Large intestine (tissue), 3 donors: ENCODE data around the gene GPHN. TPM values are rescaled to one million over a fixed set of nuclear protein-coding genes. Genes with fewer than 3 reads are reported as not detected.

Experiments
- DNase-seq, 2 donors: peaks; one replicate each; pipeline versions ENCODE4 v3.0.0 to v3.0.0-alpha.2; 2013
- H3K27ac ChIP-seq: one replicate; pipeline ENCODE4 v1.5.1; 2013; ENCODE audit warnings: low read length
- H3K27me3 ChIP-seq: 2 replicates; pipeline ENCODE4 v1.6.1; 2013; ENCODE audit warnings: low read length; ENCODE audit not compliant: control insufficient read depth, insufficient read depth
- H3K36me3 ChIP-seq: 2 replicates; pipeline ENCODE4 v1.6.1; 2013; ENCODE audit warnings: low read length; ENCODE audit not compliant: control insufficient read depth, insufficient read depth
- H3K4me1 ChIP-seq: one replicate; pipeline ENCODE4 v1.6.1; 2013; ENCODE audit warnings: low read length; ENCODE audit not compliant: control insufficient read depth, insufficient read depth
- H3K4me3 ChIP-seq: one replicate; pipeline ENCODE4 v1.5.1; 2013; ENCODE audit warnings: low read length
- H3K9me3 ChIP-seq: one replicate; pipeline ENCODE4 v1.6.1; 2013; ENCODE audit warnings: mild to moderate bottlenecking, low read depth, low read length, moderate library complexity; ENCODE audit not compliant: control insufficient read depth
- WGBS: methylation state at CpG from one replicate; pipeline ENCODE4 v1.1.5; 2013; ENCODE audit warnings: low lambda C conversion rate; ENCODE audit not compliant: insufficient coverage; 5-methylcytosine and 5-hydroxymethylcytosine counted together
- polyA plus RNA-seq: library from polyadenylated mRNA; unstranded; fragments of 120-200 nt; gene quantifications from one replicate; pipeline ENCODE4 v1.2.1, GENCODE V29; 2013

Gene GPHN
- polyA plus RNA-seq, 1 donor, result 26.1 TPM

DNA sequence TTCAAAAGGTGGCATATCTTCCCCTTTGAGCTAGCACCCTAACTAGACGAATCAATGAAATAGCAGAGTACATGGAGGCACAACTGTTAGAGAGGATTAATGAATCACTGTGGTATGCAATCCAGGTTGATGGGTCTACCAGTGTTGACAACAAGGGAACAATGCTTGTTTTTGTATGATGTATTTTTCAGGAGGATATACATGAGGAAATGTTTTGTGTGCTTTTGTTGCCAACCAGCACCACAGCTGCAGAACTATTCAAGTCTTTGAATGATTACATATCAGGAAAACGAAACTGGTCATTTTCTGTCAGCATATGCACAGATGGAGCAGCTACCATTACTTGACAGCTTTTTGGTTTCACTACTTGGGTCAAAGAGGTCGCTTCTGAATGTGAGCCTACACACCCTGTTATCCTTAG lies 142.6 kb downstream of the GPHN start:
- no peaks in the 10 kb centered on the region for H3K36me3 ChIP-seq
- no CpG with 5 or more reads among the region's 3 CpGs for WGBS
- DNase-seq, result no peak
- H3K4me3 ChIP-seq, result no peak overlapping the region
- no peak overlapping the region for H3K27ac ChIP-seq
- no peaks in the 10 kb centered on the region for H3K27me3 ChIP-seq
- H3K4me1 ChIP-seq, result no peaks in the 10 kb centered on the region
- H3K9me3 ChIP-seq, result no peaks in the 10 kb centered on the region

DNA sequence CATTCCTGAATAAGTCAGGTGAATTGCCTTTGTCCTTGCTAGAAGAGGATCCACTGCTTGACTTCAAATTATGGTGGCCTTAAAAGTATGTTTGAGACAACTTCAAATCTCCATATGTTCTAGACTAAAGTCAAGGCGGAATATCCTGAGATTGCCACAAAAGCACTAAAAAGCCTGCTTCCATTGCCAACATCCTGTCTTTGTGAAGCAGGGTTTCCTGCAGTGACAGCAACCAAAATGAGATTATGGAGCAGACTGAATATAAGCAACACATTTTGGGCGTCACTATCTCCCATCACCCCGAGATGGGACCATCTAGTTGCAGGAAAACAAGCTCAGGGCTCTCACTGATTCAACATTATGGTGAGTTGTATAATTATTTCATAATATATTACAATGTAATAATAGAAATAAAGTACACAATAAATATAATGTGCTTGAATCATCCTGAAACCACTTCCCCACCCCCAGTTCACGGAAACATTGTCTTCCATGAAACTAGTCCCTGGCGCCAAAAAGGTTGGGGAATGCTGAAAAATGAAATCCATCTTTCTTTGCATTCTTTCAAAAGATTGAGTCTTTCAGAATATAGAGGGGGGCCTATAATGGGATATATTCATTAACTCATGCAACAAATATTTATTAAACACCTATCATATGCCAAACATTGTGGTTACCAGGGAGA lies 143.7 kb downstream of the GPHN start:
- Histone ChIP-seq H3K27me3 (no peaks in the 10 kb centered on the region), H3K4me3 (no peak overlapping the region), H3K27ac (no peak overlapping the region), H3K9me3 (peaks cover 4% of the 10 kb centered on the region), H3K4me1 (no peaks in the 10 kb centered on the region), H3K36me3 (no peaks in the 10 kb centered on the region)
- 100% methylated on average over 1 of the region's 5 CpGs for WGBS
- no peak for DNase-seq

DNA sequence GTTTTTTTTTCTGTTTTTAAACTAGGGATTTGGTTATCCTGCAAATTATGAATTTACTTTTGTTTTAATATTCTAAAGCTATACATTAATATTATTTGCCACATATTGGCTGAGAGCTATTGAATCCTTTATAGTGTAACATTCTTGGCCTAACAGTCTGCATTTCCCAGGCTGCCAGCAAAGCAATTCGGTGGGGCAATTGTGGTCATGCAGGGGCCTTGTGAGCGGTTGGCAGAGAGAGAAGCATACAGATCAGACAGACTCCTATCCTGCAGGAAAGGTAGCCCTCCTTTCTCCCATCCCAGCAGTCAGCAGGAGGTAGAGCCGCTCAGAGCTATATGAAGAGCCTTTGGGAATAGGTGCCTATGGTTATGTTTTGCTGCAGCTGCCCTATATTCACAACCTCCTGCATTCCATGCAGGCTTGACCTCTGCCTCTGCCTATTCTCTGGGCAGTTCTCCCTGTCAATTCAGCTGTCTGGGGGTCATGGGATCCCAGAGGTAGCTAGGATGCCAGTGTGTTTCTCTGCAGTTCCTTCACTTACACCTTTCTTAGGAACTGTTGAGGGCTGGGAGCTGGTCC lies 144.7 kb downstream of the GPHN start:
- Histone ChIP-seq H3K4me1 (no peaks in the 10 kb centered on the region), H3K36me3 (no peaks in the 10 kb centered on the region), H3K9me3 (peaks cover 4% of the 10 kb centered on the region), H3K27ac (no peak overlapping the region), H3K27me3 (no peaks in the 10 kb centered on the region), H3K4me3 (no peak overlapping the region)
- WGBS, result no CpG with 5 or more reads among the region's 3 CpGs
- no peak for DNase-seq

GRCh38 chr14:66657780-66658179 lies 149.8 kb downstream of the GPHN start:
- WGBS, result 94% methylated on average over 3 of the region's 3 CpGs

DNA sequence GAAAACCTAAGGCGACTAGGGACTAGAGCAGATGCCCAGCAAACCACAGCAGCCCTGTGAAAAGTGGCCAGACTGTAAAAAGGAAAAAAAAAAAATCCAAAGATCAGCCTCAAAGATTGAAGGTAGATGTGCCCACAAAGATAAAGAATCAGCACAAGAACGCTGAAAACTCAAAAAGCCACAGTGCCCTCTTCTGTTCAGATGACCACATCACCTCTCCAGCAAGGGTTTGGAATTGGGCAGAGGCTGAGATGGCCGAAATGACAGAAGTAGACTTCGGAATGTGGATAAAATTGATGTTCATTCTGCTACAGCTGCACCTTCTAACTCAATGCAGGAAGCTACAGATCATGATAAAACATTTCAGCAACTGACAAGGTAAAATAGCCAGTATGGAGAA lies 154.4 kb downstream of the GPHN start:
- Histone ChIP-seq H3K27ac (no peak overlapping the region), H3K4me1 (no peaks in the 10 kb centered on the region), H3K4me3 (no peak overlapping the region), H3K36me3 (peaks cover 2% of the 10 kb centered on the region), H3K9me3 (peaks cover 17% of the 10 kb centered on the region), H3K27me3 (no peaks in the 10 kb centered on the region)
- 80% methylated on average over 2 of the region's 4 CpGs for WGBS
- no peak for DNase-seq

More at GRCh38 chr14:66657780-66658179, 149.8 kb downstream of the GPHN start:
- Histone ChIP-seq H3K4me1 (no peaks in the 10 kb centered on the region), H3K27ac (no peak overlapping the region), H3K9me3 (peaks cover 18% of the 10 kb centered on the region), H3K4me3 (no peak overlapping the region), H3K27me3 (no peaks in the 10 kb centered on the region), H3K36me3 (peaks cover 2% of the 10 kb centered on the region)
- DNase-seq, result no peak

GRCh38 chr14:66677780-66678179 lies 169.8 kb downstream of the GPHN start:
- Histone ChIP-seq H3K36me3 (no peaks in the 10 kb centered on the region), H3K27ac (no peak overlapping the region), H3K4me3 (no peak overlapping the region), H3K4me1 (no peaks in the 10 kb centered on the region), H3K9me3 (peaks cover 20% of the 10 kb centered on the region), H3K27me3 (no peaks in the 10 kb centered on the region)
- 100% methylated on average over 1 of the region's 1 CpG for WGBS
- no peak for DNase-seq

DNA sequence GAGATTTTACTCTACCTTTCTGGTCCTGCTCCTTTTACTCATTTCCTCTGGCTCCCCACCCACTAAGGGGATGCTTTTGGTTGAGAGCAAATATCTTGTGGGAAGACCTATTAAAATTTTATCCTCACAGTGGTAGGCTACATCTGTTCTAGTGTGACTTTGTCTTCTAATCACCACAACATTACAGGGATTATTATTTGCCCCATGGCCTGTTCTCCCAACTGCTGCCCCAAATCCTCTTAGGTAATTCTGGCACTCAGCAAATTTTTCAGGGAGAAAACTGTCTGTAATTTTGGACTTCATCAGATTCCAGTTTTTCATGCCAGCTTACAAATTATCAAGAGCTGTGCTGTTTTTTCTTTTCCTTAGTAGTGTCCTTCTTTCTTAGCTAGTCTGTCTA lies 172.3 kb downstream of the GPHN start:
- Histone ChIP-seq H3K9me3 (peaks cover 12% of the 10 kb centered on the region), H3K4me1 (no peaks in the 10 kb centered on the region), H3K27ac (no peak overlapping the region), H3K4me3 (no peak overlapping the region), H3K36me3 (no peaks in the 10 kb centered on the region), H3K27me3 (no peaks in the 10 kb centered on the region)
- no peak for DNase-seq

GRCh38 chr14:66696326-66696725 lies 188.4 kb downstream of the GPHN start:
- H3K9me3 ChIP-seq, result no peaks in the 10 kb centered on the region
- WGBS, result no CpG with 5 or more reads among the region's 2 CpGs
- H3K4me3 ChIP-seq, result no peak overlapping the region
- no peaks in the 10 kb centered on the region for H3K4me1 ChIP-seq
- H3K27me3 ChIP-seq, result no peaks in the 10 kb centered on the region
- no peaks in the 10 kb centered on the region for H3K36me3 ChIP-seq
- H3K27ac ChIP-seq, result no peak overlapping the region
- no peak for DNase-seq

- Histone ChIP-seq H3K36me3 (no peaks in the 10 kb centered on the region), H3K27ac (no peak overlapping the region)
- WGBS, result 100% methylated on average over 1 of the region's 2 CpGs
These were observed 190.6 kb downstream of the GPHN start for GRCh38 chr14:66698503-66698902.

GRCh38 chr14:66701813-66702212 lies 193.9 kb downstream of the GPHN start:
- H3K4me3 ChIP-seq, result no peak overlapping the region
- no peak overlapping the region for H3K27ac ChIP-seq
- peaks cover 4% of the 10 kb centered on the region for H3K9me3 ChIP-seq
- H3K4me1 ChIP-seq, result no peaks in the 10 kb centered on the region
- DNase-seq, result no peak
- no peaks in the 10 kb centered on the region for H3K27me3 ChIP-seq
- WGBS, result no CpG with 5 or more reads among the region's 4 CpGs
- no peaks in the 10 kb centered on the region for H3K36me3 ChIP-seq

More at GRCh38 chr14:66698503-66698902, 190.6 kb downstream of the GPHN start:
- no peaks in the 10 kb centered on the region for H3K4me1 ChIP-seq
- H3K27me3 ChIP-seq, result no peaks in the 10 kb centered on the region
- H3K4me3 ChIP-seq, result no peak overlapping the region
- peaks cover 4% of the 10 kb centered on the region for H3K9me3 ChIP-seq
- no peak for DNase-seq

GRCh38 chr14:66708267-66708666 lies 200.3 kb downstream of the GPHN start:
- H3K27me3 ChIP-seq, result no peaks in the 10 kb centered on the region
- no peaks in the 10 kb centered on the region for H3K36me3 ChIP-seq
- H3K27ac ChIP-seq, result no peak overlapping the region
- no peak overlapping the region for H3K4me3 ChIP-seq
- no peak for DNase-seq
- H3K9me3 ChIP-seq, result peaks cover under 1% of the 10 kb centered on the region
- no peaks in the 10 kb centered on the region for H3K4me1 ChIP-seq
